Ureter (tissue), 1 donor: ENCODE results near the gene SLC46A3. TPM values are rescaled to one million over a fixed set of nuclear protein-coding genes. Genes with fewer than 3 reads are reported as not detected.
"Not testable (repeated sequence)": the region's sequence is repeated elsewhere in the genome, so short reads cannot be mapped to it uniquely, and the experiment has no call there.

Experiments used
- DNase-seq: peaks from one replicate; pipeline ENCODE4 v3.0.0-alpha.2; 2020; ENCODE audit warnings: low spot score
- total RNA-seq: library from RNA; stranded (reverse); gene quantifications from one replicate; pipeline ENCODE4 v1.2.4, GENCODE V29; 2023
- donor health status: DM: yes; HTN: yes; CAD: no.

Gene SLC46A3
- 12.6 TPM for total RNA-seq

GRCh38 chr13:28718543-28719226 lies at the start of gene SLC46A3:
Gene SLC46A3, minus strand, starts transcription at chr13:28718970. Its CDS starts 972 bp downstream, at chr13:28717998.
- peak; percentile 98 for DNase-seq

- DNase-seq, result no peak
Measured at GRCh38 chr13:28763887-28764286, 45.1 kb upstream of the SLC46A3 start.

- DNase-seq, result no peak
Measured at GRCh38 chr13:28761586-28761985, 42.8 kb upstream of the SLC46A3 start.

GRCh38 chr13:28755546-28755870 lies 36.7 kb upstream of the SLC46A3 start:
- no peak for DNase-seq

GRCh38 chr13:28754698-28755545 lies 36.2 kb upstream of the SLC46A3 start:
- DNase-seq, result no peak

GRCh38 chr13:28753946-28754345 lies 35.2 kb upstream of the SLC46A3 start:
- DNase-seq, result no peak

- DNase-seq, result peak; percentile 46
Measured at GRCh38 chr13:28753208-28753892, 34.6 kb upstream of the SLC46A3 start.

GRCh38 chr13:28751175-28751960 lies 32.6 kb upstream of the SLC46A3 start:
- DNase-seq, result no peak

GRCh38 chr13:28750187-28751045 lies 31.6 kb upstream of the SLC46A3 start:
- no peak for DNase-seq

GRCh38 chr13:28747851-28748250 lies 29.1 kb upstream of the SLC46A3 start:
- no peak for DNase-seq

GRCh38 chr13:28746287-28746612 lies 27.5 kb upstream of the SLC46A3 start:
- DNase-seq, result no peak

- DNase-seq, result no peak
Measured at GRCh38 chr13:28744656-28745055, 25.9 kb upstream of the SLC46A3 start.

GRCh38 chr13:28744091-28744536 lies 25.3 kb upstream of the SLC46A3 start:
- no peak for DNase-seq

GRCh38 chr13:28743499-28744083 lies 24.8 kb upstream of the SLC46A3 start:
- DNase-seq, result no peak

GRCh38 chr13:28743020-28743419 lies 24.2 kb upstream of the SLC46A3 start:
- no peak for DNase-seq

- DNase-seq, result not testable (repeated sequence)
Measured at GRCh38 chr13:28742445-28742844, 23.7 kb upstream of the SLC46A3 start.

GRCh38 chr13:28741084-28741491 lies 22.3 kb upstream of the SLC46A3 start:
- no peak for DNase-seq

GRCh38 chr13:28739376-28739775 lies 20.6 kb upstream of the SLC46A3 start:
- no peak for DNase-seq

GRCh38 chr13:28735481-28736029 lies 16.8 kb upstream of the SLC46A3 start:
- no peak for DNase-seq

- DNase-seq, result no peak
Measured at GRCh38 chr13:28734906-28735305, 16.1 kb upstream of the SLC46A3 start.
